D721Med (cell line): ENCODE data around the gene MYOM1.
A peak's percentile ranks its signal among the peaks of the same experiment; 100 is the strongest.

ENCODE experiments used
- DNase-seq: peaks from one replicate; pipeline ENCODE4 v3.0.0; 2011; ENCODE audit warnings: low spot score; ENCODE audit not compliant: insufficient read length
- FAIRE-seq: peaks from 2 replicates; lab custom pipeline; 2011; peaks lifted over from hg19 to GRCh38; lab: Jason Lieb, UNC
- CTCF ChIP-seq: IDR thresholded peaks from 2 replicates; pipeline ENCODE4 v1.5.1; 2012; ENCODE audit warnings: mild to moderate bottlenecking, control low read depth; ENCODE audit not compliant: insufficient read depth; ENCODE audit errors: missing control alignments

MYOM1 gene

GRCh38 chr18:3048820-3049349, 170.9 kb downstream of the MYOM1 start:
- FAIRE-seq (no peak), DNase-seq (no peak)

GRCh38 chr18:3048121-3048520, 171.6 kb downstream of the MYOM1 start:
- DNase-seq (no peak), FAIRE-seq (no peak)
- TF ChIP-seq CTCF, result no peak

More at GRCh38 chr18:3048820-3049349, 170.9 kb downstream of the MYOM1 start:
- no peak for TF ChIP-seq CTCF

GRCh38 chr18:3046216-3046808, 173.5 kb downstream of the MYOM1 start:
- TF ChIP-seq CTCF, result no peak
- no peak for DNase-seq
- FAIRE-seq, result peak; percentile 73

GRCh38 chr18:3044931-3045698, 174.7 kb downstream of the MYOM1 start:
- FAIRE-seq (no peak), DNase-seq (no peak)

GRCh38 chr18:3042379-3042778, 177.4 kb downstream of the MYOM1 start:
- FAIRE-seq, result no peak
- no peak for DNase-seq
- no peak for TF ChIP-seq CTCF

More at GRCh38 chr18:3044931-3045698, 174.7 kb downstream of the MYOM1 start:
- no peak for TF ChIP-seq CTCF

- peak; percentile 56 for FAIRE-seq
- no peak for TF ChIP-seq CTCF
- no peak for DNase-seq
These were observed 177.9 kb downstream of the MYOM1 start for GRCh38 chr18:3041843-3042242.

- no peak for FAIRE-seq
- no peak for DNase-seq
- no peak for TF ChIP-seq CTCF
These were observed 178.9 kb downstream of the MYOM1 start for GRCh38 chr18:3040881-3041280.
